Retinal pigment epithelial cell (primary cell): Measurements from ENCODE around the gene TSPAN18.

ENCODE experiments used
- DNase-seq: peaks from one replicate; pipeline ENCODE4 v3.0.0-alpha.2; 2010; ENCODE audit warnings: low read depth
- H3K4me3 ChIP-seq: 2 replicates; pipeline ENCODE4 v1.5.1; 2011; ENCODE audit warnings: mild to moderate bottlenecking, low read length, control low read depth, moderate library complexity
- TF ChIP-seq, protein P1 (sequence below): conservative IDR thresholded peaks from 2 replicates; pipeline ENCODE4 v1.5.1; 2011; ENCODE audit warnings: low read depth, low read length, control low read depth, inconsistent platforms

TSPAN18 gene

DNA sequence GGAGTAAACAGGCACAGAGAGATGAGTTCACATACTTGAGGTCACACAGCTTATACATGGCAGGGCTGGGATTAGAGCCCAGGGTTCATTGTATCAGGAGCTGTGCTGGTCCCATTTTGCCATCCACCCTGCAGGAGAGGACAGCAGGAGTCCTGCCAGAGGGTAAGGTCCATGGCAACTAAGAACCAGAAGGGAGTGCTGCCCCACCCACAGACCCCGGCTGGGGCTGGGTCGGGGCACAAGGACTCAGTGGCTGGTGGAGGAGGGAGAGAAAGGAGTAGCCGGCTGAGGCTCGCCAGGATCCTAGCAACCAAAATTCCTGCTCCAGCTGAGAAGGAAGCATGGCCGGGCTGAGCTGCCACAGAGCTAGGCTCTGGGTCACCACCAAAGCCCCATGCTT is 249.8 kb downstream of the TSPAN18 start:
- no peak overlapping the region for H3K4me3 ChIP-seq
- no peak for DNase-seq
- TF ChIP-seq, protein P1, sequence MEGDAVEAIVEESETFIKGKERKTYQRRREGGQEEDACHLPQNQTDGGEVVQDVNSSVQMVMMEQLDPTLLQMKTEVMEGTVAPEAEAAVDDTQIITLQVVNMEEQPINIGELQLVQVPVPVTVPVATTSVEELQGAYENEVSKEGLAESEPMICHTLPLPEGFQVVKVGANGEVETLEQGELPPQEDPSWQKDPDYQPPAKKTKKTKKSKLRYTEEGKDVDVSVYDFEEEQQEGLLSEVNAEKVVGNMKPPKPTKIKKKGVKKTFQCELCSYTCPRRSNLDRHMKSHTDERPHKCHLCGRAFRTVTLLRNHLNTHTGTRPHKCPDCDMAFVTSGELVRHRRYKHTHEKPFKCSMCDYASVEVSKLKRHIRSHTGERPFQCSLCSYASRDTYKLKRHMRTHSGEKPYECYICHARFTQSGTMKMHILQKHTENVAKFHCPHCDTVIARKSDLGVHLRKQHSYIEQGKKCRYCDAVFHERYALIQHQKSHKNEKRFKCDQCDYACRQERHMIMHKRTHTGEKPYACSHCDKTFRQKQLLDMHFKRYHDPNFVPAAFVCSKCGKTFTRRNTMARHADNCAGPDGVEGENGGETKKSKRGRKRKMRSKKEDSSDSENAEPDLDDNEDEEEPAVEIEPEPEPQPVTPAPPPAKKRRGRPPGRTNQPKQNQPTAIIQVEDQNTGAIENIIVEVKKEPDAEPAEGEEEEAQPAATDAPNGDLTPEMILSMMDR = no peak

DNA sequence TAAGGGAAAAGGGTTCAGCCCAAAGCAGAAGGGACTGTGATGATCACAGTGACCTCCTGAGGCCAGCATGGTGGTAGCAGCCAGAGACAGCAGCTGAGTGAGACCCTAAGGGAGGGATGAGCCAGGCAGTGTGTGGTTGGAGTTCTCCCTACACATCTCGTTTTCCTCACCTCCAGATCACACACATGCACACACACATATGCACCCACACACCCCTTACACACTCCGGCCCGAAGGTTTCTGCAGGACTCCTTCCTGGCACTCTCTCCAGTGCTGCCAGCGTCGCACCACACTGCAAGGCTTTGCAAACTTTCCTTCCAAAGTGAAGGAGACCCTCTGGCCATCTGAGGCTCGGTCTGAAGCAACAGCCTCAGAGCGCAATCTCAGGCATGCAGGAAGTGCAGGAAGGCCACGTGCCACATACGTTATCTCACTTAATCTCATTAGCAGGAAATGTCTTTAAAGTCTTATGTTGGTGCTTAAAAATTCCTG is 250.8 kb downstream of the TSPAN18 start:
- TF ChIP-seq, protein P1 = peak; percentile 34
- peak; percentile 71 for DNase-seq
- no peak overlapping the region for H3K4me3 ChIP-seq

DNA sequence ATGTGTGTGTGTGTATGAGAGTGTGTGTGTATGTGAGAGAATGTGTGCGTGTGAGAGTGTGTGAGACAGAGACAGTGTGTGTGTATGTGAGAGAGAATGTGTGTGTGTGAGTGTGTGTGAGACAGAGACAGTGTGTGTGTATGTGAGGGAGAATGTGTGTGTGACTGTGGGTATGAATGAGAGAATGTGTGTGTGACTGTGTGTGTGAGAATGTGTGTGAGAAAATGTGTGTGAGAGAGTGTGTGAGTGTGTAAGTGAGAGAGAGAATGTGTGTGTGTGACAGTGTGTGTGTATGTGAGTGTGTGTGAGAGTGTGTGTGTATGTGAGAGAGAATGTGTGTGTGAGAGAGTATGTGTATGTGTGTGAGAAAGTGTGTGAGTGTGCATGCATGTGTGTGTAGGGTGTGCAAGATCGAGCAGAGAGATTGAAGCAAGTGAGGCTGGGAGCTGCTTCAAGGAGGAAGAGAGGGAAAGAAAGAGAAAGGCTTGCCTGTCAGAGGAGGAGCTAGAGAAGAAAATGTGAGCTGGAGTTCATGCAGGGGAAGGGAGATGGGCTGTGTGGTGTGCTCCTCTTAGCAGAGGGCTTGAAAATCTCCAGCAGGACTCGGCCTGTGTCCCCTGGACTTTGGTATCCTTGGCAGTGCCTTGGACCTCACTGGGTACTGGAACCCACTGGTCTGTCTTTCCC is 251.7 kb downstream of the TSPAN18 start:
- no peak for DNase-seq
- TF ChIP-seq, protein P1 = no peak
- no peak overlapping the region for H3K4me3 ChIP-seq

DNA sequence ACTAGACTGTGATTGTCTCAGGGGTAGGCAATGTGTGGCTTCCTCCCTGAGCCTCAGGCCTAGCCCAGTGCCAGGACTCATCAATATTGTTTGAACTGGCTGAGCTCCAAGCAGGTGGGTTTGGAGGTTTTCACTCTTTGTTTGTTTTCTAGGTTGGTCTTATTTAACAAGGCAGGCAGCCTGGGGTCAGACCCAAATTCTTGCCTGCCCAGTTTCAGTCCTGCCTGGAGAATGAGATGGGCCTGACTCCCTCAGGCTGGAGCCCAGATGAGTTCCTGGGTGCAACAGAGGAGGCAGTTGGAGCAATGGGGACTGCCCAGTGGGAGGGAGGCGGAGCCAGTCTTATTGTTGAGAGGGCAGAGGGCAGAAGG is 252.2 kb downstream of the TSPAN18 start:
- no peak overlapping the region for H3K4me3 ChIP-seq
- TF ChIP-seq, protein P1 = no peak
- DNase-seq = no peak

DNA sequence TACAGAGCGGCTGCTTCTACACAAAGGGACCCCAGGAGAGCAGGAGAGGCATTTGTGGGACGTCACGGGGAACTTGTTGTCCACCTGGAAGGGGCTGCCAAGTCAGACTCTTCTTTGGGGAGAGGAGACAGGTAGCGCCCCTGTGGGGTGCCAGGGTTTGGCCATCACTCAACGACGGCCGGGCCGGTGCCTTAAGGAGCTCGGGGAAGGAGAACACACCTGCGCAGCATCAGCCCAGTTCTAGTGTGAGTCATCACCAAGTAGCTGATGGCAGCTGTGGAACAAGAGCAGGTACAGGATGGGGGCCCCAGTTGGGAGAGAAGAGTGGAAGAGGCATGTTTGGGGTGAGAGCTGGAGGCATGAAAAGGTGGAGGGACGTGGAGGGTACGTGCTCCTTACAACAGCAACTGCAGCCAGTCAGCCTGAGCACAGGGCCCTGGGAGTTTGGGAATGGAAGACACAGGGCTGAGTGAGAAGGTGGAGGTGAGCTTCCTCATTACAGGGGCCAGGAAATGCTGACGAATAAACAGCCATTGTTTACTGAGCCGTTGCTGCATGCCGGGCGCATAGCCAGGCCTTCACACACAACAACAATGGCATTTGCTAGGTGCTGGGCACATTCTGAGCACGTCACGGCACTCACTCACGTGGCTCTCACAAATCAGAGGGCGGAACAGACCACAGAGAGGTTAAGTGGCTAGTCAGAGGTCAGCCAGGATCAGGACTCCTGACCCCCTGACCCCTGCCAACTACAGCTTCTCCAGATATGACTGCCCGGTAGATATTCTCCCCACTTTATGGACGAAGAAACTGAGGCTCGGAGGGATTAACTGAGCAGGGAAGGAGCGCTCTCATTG is 253.0 kb downstream of the TSPAN18 start:
- no peak overlapping the region for H3K4me3 ChIP-seq
- peak; percentile 29 for DNase-seq
- TF ChIP-seq, protein P1 = no peak

DNA sequence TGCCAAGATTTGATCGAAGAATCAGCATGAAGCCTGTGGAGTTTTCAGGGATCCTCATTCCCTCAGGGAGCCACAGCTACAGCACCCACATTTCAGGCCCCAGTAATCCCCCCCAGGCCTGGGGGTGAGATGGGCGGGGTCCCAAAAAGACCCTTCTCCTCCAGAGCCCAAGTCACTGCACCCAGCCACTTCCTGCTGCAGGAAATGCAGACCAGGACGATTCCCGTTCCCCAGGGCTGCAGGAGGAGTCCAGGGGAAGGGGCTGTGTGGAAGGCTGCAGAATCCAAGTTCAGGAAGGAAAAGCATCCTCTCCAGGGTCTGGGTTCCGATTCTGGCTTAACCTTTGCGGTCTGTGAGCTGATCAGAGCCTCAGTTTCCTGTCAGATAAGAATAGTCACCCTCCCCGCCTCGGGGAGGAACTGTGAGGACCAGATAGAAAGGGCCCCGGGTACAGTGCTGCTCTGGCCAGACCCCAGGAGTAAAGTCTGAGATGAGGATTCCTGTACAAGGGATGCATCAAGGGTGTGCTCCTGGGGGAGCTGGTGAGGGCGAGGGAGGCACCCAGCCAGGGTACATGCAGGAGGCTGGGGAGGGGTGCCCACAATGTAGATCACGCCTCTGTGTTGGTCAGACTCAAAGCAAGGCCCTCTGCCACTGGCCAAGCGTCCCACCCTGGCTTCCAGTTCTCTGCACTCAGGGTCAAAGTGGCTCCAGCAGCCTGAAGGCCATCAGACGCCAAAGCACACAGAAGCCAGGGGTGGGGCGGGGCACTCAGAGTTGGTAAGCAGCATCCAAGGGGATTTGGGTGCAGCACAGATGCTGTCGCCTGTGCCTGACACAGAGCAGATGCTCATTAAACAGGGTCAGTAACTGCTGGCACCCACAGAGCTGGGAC is 254.0 kb downstream of the TSPAN18 start:
- no peak for DNase-seq
- H3K4me3 ChIP-seq = no peak overlapping the region

More for the DNA sequence above, 254.0 kb downstream of the TSPAN18 start:
- TF ChIP-seq, protein P1 = no peak
